K562 (cell line): ENCODE data around the gene RGS17. TPM values are rescaled to one million over a fixed set of nuclear protein-coding genes. Genes with fewer than 3 reads are reported as not detected.

ENCODE experiments used
- ATAC-seq: fragments of 200-7000 bp; cut with Tn5 transposase; 3 replicates; pipeline ENCODE4 v1.9.1; 2020; ENCODE audit warnings: moderate library complexity
- BruUV-seq: library from RNA; stranded (reverse); fragments of 400-500 nt; replicated peaks from 2 replicates; lab custom pipeline; 2021; lab: Mats Ljungman, UMichigan
- CTCF ChIA-PET: fragments of 300-600 bp; formaldehyde crosslinking; extraction: SDS; loops from one replicate; lab custom pipeline; 2021; ENCODE audit warnings: low intra/inter-chr PET ratio; lab: Yijun Ruan, JAX
- POLR2A ChIA-PET: fragments of 300-600, 350-650 bp; sonication (Branson Sonifier 250); formaldehyde crosslinking; extraction: SDS; loops from one replicate; lab custom pipeline; 2021; ENCODE audit warnings: antibody characterized with exemption, inconsistent platforms; lab: Yijun Ruan, JAX
- DNase-seq, 4 experiments: peaks; one replicate each; pipeline versions ENCODE4 v3.0.0 to v3.0.0-alpha.2; 2011 to 2018; ENCODE audit warnings: low spot score in 3 of 4, mixed read lengths in 3 of 4; ENCODE audit errors: extremely low read depth in 1 of 4
- FAIRE-seq: peaks from 2 replicates; lab custom pipeline; 2011; peaks lifted over from hg19 to GRCh38; lab: Jason Lieb, UNC
- H2AFZ ChIP-seq: 2 replicates; pipeline ENCODE4 v1.6.0; 2011; ENCODE audit warnings: low read depth, low read length, control low read depth, inconsistent platforms
- H3K27ac ChIP-seq: fragments of 200-600 bp; 3 replicates; pipeline ENCODE4 v1.8.0; 2011; ENCODE audit warnings: low read depth, mild to moderate bottlenecking, control low read depth, inconsistent platforms, low read length, moderate library complexity, mixed read lengths; ENCODE audit errors: extremely low read depth
- H3K27me3 ChIP-seq, 2 experiments: fragments of 300-600 bp in 1 of 2; 2 replicates in 1 of 2; 3 replicates in 1 of 2; pipeline versions ENCODE4 v1.6.0 to v1.8.0; 2011; ENCODE audit warnings: inconsistent platforms in 2 of 2, low read length in 2 of 2, mild to moderate bottlenecking in 1 of 2, mixed read lengths in 1 of 2, moderate library complexity in 1 of 2; ENCODE audit not compliant: control insufficient read depth in 2 of 2, insufficient read depth in 2 of 2
- H3K36me3 ChIP-seq: fragments of 300-600 bp; 3 replicates; pipeline ENCODE4 v1.8.0; 2011; ENCODE audit warnings: mild to moderate bottlenecking, low read length, inconsistent platforms; ENCODE audit not compliant: control insufficient read depth, insufficient read depth
- H3K4me1 ChIP-seq, 2 experiments: fragments of 200-600 bp in 1 of 2; replicated peaks in 1 of 2; 2 replicates in 1 of 2; 3 replicates in 1 of 2; pipeline versions ENCODE4 v1.5.1 to v1.8.0; 2011; ENCODE audit warnings: inconsistent platforms in 2 of 2, low read length in 2 of 2, mild to moderate bottlenecking in 1 of 2, mixed read lengths in 1 of 2, moderate library complexity in 1 of 2; ENCODE audit not compliant: control insufficient read depth in 2 of 2, insufficient read depth in 2 of 2
- H3K4me2 ChIP-seq: 2 replicates; pipeline ENCODE4 v1.6.1; 2011; ENCODE audit warnings: low read length, control low read depth, inconsistent platforms, mixed read lengths; ENCODE audit not compliant: insufficient read depth
- H3K4me3 ChIP-seq: fragments of 200-600 bp; sonication (generic), shearing (Covaris generic); 2 replicates; pipeline ENCODE4 v1.5.1; 2016; ENCODE audit warnings: control low read depth, inconsistent platforms
- H3K79me2 ChIP-seq: fragments of 200-600 bp; 3 replicates; pipeline ENCODE4 v1.8.0; 2011; ENCODE audit warnings: low read length, inconsistent platforms; ENCODE audit not compliant: control insufficient read depth, insufficient read depth
- H3K9ac ChIP-seq, 2 experiments: 2 replicates each; pipeline versions ENCODE4 v1.6.0 to v1.6.1; 2011; ENCODE audit warnings: low read depth in 2 of 2, low read length in 2 of 2, control low read depth in 1 of 2, inconsistent platforms in 1 of 2, mild to moderate bottlenecking in 1 of 2, mixed read lengths in 1 of 2; ENCODE audit not compliant: insufficient read depth in 1 of 2
- H3K9me1 ChIP-seq: one replicate; pipeline ENCODE4 v1.6.0; 2011; ENCODE audit warnings: inconsistent platforms, mild to moderate bottlenecking, low read length, moderate library complexity; ENCODE audit not compliant: control insufficient read depth, insufficient read depth
- H3K9me3 ChIP-seq: replicated peaks from 2 replicates; pipeline ENCODE4 v1.5.1; 2011; ENCODE audit warnings: low read depth, low read length, inconsistent platforms; ENCODE audit not compliant: control insufficient read depth, insufficient read depth
- H4K20me1 ChIP-seq: replicated peaks from 2 replicates; pipeline ENCODE4 v1.6.1; 2011; ENCODE audit warnings: low read length, inconsistent platforms, mixed read lengths; ENCODE audit not compliant: control insufficient read depth, insufficient read depth
- CHD1 ChIP-seq: fragments of 200-600 bp; sonication (generic); IDR thresholded peaks from one replicate; pipeline ENCODE4 v1.6.1; 2012; ENCODE audit warnings: mild to moderate bottlenecking, moderate library complexity, low read length, inconsistent platforms
- HMG20A ChIP-seq: fragments of 450-650 bp; formaldehyde crosslinking; conservative IDR thresholded peaks from 2 replicates; pipeline ENCODE4 v1.4.0; 2020; ENCODE audit warnings: mild to moderate bottlenecking, mixed read lengths
- IRF2 ChIP-seq: sonication (generic); formaldehyde crosslinking; IDR thresholded peaks from 2 replicates; pipeline ENCODE4 v1.8.1; 2022; ENCODE audit warnings: mild to moderate bottlenecking, missing genetic modification reagents
- MBD1 ChIP-seq: fragments of 250-450 bp; sonication (Bioruptor Pico); IDR thresholded peaks from 2 replicates; pipeline ENCODE4 v1.8.0; 2022; ENCODE audit warnings: inconsistent platforms
- RREB1 ChIP-seq: fragments of 250-450 bp; sonication (Bioruptor Pico); IDR thresholded peaks from 2 replicates; pipeline ENCODE4 v1.4.0; 2020
- ZNF668 ChIP-seq: fragments of 250-450 bp; sonication (Bioruptor Pico); IDR thresholded peaks from 2 replicates; pipeline ENCODE4 v1.8.0; 2022; ENCODE audit warnings: mild to moderate bottlenecking, inconsistent platforms
- WGBS: fragments of 100-300 bp; shearing (Covaris generic); methylation state at CpG from one replicate; pipeline ENCODE4 v1.1.6; 2016; ENCODE audit warnings: low coverage, mixed read lengths; ENCODE audit not compliant: insufficient coverage; ENCODE audit errors: missing lambda C conversion rate; 5-methylcytosine and 5-hydroxymethylcytosine counted together
- in situ Hi-C: fragments of 300-500 bp; cut with MboI; formaldehyde crosslinking; loops from 4 replicates; pipeline ENCODE4 v1.15.0; 2018; ENCODE audit warnings: inconsistent platforms, mixed read lengths
- intact Hi-C: fragments of 100-400 bp; cut with micrococcal nuclease; formaldehyde crosslinking; loops from 2 replicates; pipeline ENCODE4 v1.14.2; 2022
- polyA plus RNA-seq, 8 experiments: library from polyadenylated mRNA; depleted of rRNA in 4 of 8; stranded (reverse) in 5 of 8; unstranded in 3 of 8; fragments of >200 nt; fragmentation: Nextera tagmentation in 2 of 8; fragmentation: Illumina TruSeq in 1 of 8; extraction: Ambion mirVana in 2 of 8; extraction: Trizol in 1 of 8; gene quantifications; 2 replicates each; pipeline versions ENCODE4 v1.2.1 to v1.2.3, GENCODE V29; 2011 to 2014; ENCODE audit warnings: inconsistent platforms in 1 of 8, missing spikeins in 1 of 8
- total RNA-seq, 7 experiments: library from RNA; depleted of rRNA in 6 of 7; stranded (reverse); fragments of >200 nt in 6 of 7; fragmentation: Illumina TruSeq in 2 of 7; extraction: Trizol in 2 of 7; gene quantifications; 2 replicates each; pipeline versions ENCODE4 v1.2.1 to v1.2.3, GENCODE V29; 2011 to 2021; ENCODE audit warnings: low replicate concordance in 1 of 7

The RGS17 gene
- total and polyA plus RNA-seq, 9 of the 15 experiments (the other 6 are each of a cell fraction or from before 2014, with no cell fraction given) = 0.01 to 0.14 (median 0.08) TPM; not detected in 6

- no peak for ATAC-seq
- FAIRE-seq = no peak
- Histone ChIP-seq H3K9ac (no peak overlapping the region), H3K9me1 (no peaks in the 10 kb centered on the region), H3K36me3 (no peaks in the 10 kb centered on the region), H3K27me3 (no peaks in the 10 kb centered on the region), H3K9me3 (peaks cover 2% of the 10 kb centered on the region; the same call in 1 of the 2 replicates), H3K4me1 (no peaks in the 10 kb centered on the region), H3K4me3 (no peak overlapping the region), H3K4me2 (no peak overlapping the region), H3K27ac (no peak overlapping the region), H3K79me2 (no peaks in the 10 kb centered on the region), H2AFZ (no peak overlapping the region), H4K20me1 (no peaks in the 10 kb centered on the region)
- intact Hi-C loops = no loop called here
- DNase-seq = no peak
- ChIA-PET POLR2A (no interaction called here), CTCF (no interaction called here)
- no peak for TF ChIP-seq ZNF668 (CRISPR knock-in tag)
- no peak for TF ChIP-seq MBD1 (CRISPR knock-in tag)
- no peak for TF ChIP-seq CHD1
- no peak for TF ChIP-seq IRF2 (CRISPR knock-in tag)
- no peak for TF ChIP-seq RREB1 (CRISPR knock-in tag)
- TF ChIP-seq HMG20A (CRISPR knock-in tag) = no peak
- in situ Hi-C loops = no loop called here
- WGBS = 2% methylated on average over 5 of the region's 5 CpGs
- no TSS peak for BruUV-seq
Measured at GRCh38 chr6:153085239-153085638, 45.8 kb downstream of the RGS17 start.
